ENCODE measurements around the gene DNM2. TPM values are rescaled to one million over a fixed set of nuclear protein-coding genes. Genes with fewer than 3 reads are reported as not detected.

The DNM2 gene
- polyA plus RNA-seq, 1 donor: 87.4 TPM

- no peak for DNase-seq
Measured at GRCh38 chr19:10780368-10780767, 62.5 kb downstream of the DNM2 start.

DNA sequence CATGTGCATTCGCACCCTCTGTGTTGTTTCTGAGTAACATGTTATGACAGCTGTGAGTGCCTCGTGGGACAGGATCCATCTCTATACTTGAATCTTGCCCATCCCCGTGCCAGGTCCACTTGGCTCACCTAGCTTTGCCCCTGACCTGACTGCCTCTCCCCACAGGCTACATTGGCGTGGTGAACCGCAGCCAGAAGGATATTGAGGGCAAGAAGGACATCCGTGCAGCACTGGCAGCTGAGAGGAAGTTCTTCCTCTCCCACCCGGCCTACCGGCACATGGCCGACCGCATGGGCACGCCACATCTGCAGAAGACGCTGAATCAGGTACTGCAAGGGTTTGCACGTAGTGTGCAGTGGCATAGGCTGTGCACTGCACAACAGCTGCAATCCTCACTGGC, 64.9 kb downstream of the DNM2 start:
- no peak for DNase-seq

DNA sequence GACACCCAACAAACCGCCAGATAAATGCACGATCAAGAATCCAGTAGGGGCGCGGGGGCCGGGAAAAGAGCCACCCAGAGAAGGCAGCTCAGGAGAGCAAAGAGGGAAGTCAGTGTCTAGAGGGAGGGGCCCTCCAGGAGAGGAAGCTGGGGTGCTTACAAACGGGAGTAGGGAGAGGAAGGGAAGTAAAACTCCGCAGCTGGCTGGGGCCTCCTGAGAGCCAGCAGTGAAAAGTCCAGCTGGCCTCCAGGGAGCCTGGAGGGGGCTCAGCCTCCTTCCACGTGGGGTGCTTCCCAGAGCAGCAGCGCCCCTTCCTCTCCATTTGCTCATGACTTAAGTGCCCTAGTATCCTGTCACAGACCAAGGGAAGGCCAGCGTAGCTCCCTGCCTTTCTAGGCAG, 66.4 kb downstream of the DNM2 start:
- DNase-seq: no peak

GRCh38 chr19:10788146-10788545, 70.3 kb downstream of the DNM2 start:
- no peak for DNase-seq

GRCh38 chr19:10789866-10790265, 72.0 kb downstream of the DNM2 start:
- DNase-seq: no peak

DNA sequence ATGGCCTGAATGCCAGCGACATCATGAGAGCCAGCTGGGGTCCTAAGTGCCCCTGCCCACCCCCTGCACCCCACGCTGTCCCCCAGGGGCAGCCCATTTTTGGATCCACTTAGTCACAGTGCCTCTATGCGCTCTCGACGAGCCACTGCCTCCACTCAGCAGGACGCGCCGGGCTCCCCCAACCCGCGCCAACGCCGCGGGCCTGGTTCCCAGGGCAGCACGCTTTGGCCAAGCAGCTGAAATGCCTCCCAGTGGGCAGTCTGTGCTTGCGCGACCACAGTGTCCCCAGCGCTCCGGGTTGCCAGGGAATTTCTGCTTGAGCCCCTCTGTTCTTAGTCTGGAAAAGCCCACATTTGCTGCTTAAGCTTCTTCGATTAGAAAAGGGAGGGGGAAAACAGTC, 78.8 kb downstream of the DNM2 start:
- DNase-seq: no peak

DNA sequence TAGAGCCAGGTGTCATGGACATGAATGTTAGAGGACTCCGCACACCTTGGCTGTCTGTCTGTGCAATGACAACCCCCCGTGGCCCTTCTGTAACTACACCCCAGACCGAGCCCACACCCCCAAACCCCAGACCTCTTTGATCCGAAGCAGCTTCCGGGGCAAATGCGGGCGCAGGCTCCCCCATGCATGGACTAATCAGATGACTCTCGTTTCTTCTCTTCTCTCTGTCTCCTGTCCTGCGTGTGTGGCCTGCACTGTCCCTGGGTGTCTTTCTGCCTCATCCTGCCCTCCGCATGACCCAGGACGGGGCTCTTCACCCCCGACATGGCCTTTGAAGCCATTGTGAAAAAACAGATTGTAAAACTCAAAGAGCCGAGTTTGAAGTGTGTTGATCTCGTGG, 79.2 kb downstream of the DNM2 start:
- DNase-seq: no peak

- DNase-seq: no peak
Measured at GRCh38 chr19:10797541-10798256, 79.8 kb downstream of the DNM2 start.

GRCh38 chr19:10800488-10800887, 82.6 kb downstream of the DNM2 start:
- DNase-seq: no peak

- no peak for DNase-seq
Measured at GRCh38 chr19:10802479-10802878, 84.6 kb downstream of the DNM2 start.

DNA sequence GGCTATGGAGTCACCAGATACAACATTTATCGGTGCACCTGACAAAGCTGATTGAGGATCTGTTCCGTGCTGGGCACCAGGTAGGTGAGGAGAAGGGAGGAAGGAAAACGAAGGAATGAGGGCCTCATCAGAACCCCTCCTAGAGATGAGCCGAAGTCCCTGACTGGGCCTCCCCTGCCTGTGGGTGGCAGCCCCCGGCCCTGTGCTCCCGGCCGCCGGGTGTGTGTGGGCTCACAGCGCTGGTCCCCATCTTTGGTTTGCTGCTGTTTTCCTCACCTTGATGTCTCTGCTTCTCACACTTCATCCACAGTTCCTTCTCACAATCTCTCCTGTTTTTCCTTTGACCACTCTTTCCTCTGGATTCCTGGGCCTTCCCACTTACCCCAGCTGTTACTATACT, 85.4 kb downstream of the DNM2 start:
- DNase-seq: no peak

- no peak for DNase-seq
Measured at GRCh38 chr19:10805065-10805757, 87.3 kb downstream of the DNM2 start.

- DNase-seq: no peak
Measured at GRCh38 chr19:10805758-10806247, 87.9 kb downstream of the DNM2 start.

DNA sequence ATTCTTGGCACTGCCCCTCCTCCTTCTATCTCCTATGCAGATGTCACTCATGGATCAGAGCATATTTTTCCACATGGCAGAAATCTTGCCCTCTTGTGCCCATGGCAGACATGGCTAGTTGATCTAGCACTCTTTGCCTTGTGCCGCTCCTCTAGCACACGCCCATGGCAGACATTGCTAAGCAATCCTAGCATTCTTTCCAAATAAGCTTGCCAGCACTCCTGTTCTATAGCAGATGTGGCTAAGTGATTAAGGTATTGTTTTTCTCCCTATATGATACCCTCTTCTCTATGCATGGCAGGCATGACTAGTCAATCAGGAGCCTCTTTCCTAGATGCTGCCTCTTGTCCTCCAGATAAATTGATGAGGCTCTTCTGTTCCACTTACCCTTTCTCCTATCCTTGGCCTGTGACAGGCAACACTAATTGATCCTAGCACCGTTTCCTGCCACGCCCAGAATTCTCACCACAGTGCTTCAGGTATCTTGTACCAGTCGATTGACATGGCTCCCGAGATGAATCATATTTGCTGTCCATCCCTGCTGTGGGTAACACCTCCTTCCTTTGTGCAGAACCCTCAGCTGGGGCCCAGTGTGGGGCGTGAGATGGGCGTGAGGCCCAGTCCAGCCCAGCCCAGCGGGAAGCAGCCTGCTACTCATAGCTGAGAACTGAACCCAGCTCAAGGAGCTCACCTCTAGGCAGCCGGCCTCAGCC, 91.2 kb downstream of the DNM2 start:
- no peak for DNase-seq

DNA sequence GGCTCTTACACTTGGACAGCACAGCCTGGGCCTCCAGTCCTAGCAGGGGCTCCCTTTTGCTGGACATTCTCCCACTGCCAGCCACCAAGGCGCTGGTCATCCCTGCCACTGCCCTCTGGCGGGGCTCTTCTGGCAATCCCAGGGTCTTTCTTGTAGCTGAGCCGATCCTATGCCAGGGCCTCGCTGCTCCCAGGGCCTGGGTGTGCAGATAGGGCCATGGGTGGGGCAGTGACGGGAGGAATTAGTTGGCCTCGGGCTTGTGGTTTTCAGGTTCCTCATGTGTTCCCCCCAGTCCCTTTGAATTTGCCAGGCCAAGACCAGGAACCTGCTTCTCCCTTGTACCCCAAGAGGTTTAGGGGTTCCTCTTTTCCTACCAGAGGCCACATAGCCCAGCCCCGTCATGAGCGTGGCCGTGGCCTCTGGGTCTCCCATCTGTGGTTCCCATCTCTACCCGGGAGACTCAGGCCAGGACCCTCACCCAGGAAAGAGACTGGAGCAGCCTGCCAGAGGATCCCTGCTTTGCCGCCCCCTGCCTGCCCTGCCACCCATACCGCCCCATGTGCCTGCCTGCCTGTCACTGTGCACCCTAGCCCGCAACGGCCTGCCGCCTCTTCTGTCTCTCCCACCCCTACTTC, 91.9 kb downstream of the DNM2 start:
- no peak for DNase-seq

- DNase-seq: no peak
Measured at GRCh38 chr19:10811391-10812111, 93.7 kb downstream of the DNM2 start.

DNA sequence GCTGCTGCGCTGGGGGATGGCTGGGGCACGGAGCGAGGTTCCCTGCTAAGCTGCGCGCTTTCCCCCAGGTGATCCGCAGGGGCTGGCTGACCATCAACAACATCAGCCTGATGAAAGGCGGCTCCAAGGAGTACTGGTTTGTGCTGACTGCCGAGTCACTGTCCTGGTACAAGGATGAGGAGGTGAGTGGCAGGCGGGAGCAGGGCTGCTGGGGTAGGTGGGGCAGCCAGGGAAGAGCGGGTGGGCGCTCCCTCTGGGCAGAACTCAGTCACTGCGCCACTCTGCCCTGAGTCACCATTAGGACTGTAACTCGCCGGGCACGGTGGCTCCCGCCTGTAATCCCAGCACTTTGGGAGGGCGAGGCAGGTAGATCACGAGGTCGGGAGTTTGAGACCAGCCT, 94.3 kb downstream of the DNM2 start:
- DNase-seq: no peak

DNA sequence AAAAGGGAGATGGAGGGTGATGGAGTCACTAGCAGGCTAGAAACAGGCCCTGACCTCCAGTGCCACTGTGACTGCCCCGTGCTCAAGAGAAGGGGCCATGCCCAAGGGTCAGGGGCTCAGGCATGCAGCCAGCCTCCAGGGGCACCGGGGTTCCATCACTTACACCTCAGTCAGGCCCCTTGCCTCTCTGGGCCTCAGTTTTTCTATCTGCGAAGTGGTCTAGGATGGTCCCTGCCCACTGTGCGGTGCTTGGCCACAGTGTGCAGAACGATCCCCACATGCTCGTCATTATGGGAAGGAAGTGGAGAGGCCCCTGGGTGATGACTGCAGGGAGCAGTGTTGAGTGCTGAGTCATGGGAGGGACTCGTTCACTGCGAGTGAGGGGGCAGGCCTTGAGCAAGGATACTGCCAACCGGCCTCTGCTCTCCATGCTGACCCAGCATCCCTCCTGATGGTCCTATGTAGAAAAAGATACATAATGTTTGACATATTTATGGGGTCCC, 95.1 kb downstream of the DNM2 start:
- DNase-seq: peak; percentile 41

DNA sequence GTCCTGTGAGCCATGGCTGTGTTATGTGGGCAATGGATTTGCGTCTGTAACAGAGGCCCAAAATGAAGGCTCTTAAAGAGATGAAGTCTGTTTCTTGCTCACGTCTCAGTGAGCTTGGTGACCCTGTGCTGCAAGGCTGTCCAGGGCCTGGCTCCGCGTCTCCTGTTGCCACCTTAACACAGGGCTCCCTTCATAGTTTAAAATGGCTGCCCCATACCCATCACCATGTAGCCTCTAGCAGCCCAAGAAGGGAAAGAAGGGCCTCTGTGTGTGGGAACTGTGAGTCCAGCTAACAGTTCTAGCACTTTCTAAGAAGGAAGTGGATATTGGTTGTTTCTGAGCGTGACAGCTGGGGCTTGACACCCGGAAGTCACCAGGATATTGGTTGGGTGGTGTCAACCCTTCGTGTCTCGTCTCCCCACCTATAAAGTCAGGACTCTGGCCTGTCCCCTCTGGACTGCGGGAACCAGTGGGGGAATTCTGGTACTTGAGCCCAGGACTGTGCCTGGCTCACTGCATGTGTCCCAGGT, 97.2 kb downstream of the DNM2 start:
- no peak for DNase-seq

DNA sequence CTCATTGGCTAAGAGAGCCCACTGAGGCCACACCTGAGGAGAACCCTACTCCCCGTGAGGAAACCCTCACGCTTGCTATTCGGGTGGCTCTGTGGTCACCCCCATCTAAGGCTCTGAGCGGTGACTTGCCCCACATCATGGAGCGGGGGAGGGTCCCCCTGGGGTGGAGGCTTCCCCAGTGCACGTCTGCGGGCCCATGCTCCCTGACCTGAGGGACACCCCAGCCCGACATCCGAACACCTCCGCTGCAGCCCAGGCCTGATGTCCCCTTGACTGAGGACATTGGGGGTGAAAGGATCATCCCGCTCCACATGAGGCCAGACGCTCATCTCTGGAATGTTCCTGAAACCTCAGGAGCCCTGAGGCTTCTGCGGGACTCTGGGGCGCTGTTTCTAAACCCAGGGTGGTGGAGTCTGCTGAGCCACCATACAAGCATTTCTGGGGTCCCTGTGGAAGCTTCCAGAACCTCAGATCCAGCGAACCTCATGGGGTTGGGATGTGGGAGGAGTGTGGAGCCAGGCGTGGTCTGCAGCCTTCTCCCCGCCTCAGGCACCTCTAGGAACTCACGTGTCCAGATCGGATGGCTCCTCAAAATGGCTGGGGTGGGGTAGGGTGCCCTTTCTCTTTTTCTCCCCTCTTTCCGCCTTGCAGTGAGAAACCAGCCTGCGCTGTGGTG, 98.2 kb downstream of the DNM2 start:
- DNase-seq: no peak

GRCh38 chr19:10816691-10817090, 98.8 kb downstream of the DNM2 start:
- no peak for DNase-seq

All from hindlimb muscle (tissue), 1 donor.